GM12878 (cell line): ENCODE results near the gene HEATR3. TPM values are rescaled to one million over a fixed set of nuclear protein-coding genes. Genes with fewer than 3 reads are reported as not detected.

Source experiments
- CBX3 ChIP-seq: fragments of 200-600 bp; sonication (generic); IDR thresholded peaks from 2 replicates; pipeline ENCODE4 v1.6.1; 2016; ENCODE audit warnings: low read depth, borderline replicate concordance
- ESRRA ChIP-seq: IDR thresholded peaks from 2 replicates; pipeline ENCODE4 v1.6.1; 2012; ENCODE audit warnings: mild to moderate bottlenecking, low read length, improper control_type of control experiment
- GABPA ChIP-seq: IDR thresholded peaks from 2 replicates; pipeline ENCODE4 v1.6.1; 2014; ENCODE audit warnings: antibody characterized with exemption, low read depth, mild to moderate bottlenecking, inconsistent platforms
- JUND ChIP-seq: IDR thresholded peaks from 2 replicates; pipeline ENCODE4 v1.6.1; 2012; ENCODE audit warnings: low read depth, mild to moderate bottlenecking, low read length, improper control_type of control experiment, moderate library complexity
- NFXL1 ChIP-seq: fragments of 450-650 bp; IDR thresholded peaks from 2 replicates; pipeline ENCODE4 v1.6.1; 2017; ENCODE audit warnings: antibody characterized with exemption, mild to moderate bottlenecking, borderline replicate concordance
- RAD21 ChIP-seq: IDR thresholded peaks from 2 replicates; pipeline ENCODE4 v1.6.1; 2011; ENCODE audit warnings: mild to moderate bottlenecking, low read depth, low read length, moderate library complexity; ENCODE audit not compliant: insufficient read depth
- RELA ChIP-seq: fragments of 450-650 bp; IDR thresholded peaks from 2 replicates; pipeline ENCODE4 v1.8.0; 2014; ENCODE audit warnings: borderline replicate concordance; ENCODE audit not compliant: partially characterized antibody
- SIN3A ChIP-seq: IDR thresholded peaks from 2 replicates; pipeline ENCODE4 v1.6.1; 2012; ENCODE audit warnings: low read depth, low read length, improper control_type of control experiment
- SMAD1 ChIP-seq: fragments of 450-650 bp; IDR thresholded peaks from 2 replicates; pipeline ENCODE4 v1.6.1; 2018; ENCODE audit warnings: mild to moderate bottlenecking, low read depth; ENCODE audit not compliant: partially characterized antibody
- SP1 ChIP-seq: IDR thresholded peaks from one replicate; pipeline ENCODE4 v1.6.1; 2011; ENCODE audit warnings: low read depth, low read length
- SUPT20H ChIP-seq: IDR thresholded peaks from 2 replicates; pipeline ENCODE4 v1.6.1; 2011; ENCODE audit warnings: low read depth, mild to moderate bottlenecking, low read length, moderate library complexity, borderline replicate concordance; ENCODE audit not compliant: control insufficient read depth
- TCF3 ChIP-seq: IDR thresholded peaks from 2 replicates; pipeline ENCODE4 v1.6.1; 2012; ENCODE audit warnings: low read depth, mild to moderate bottlenecking, low read length, borderline replicate concordance; ENCODE audit not compliant: insufficient read depth
- WRNIP1 ChIP-seq: IDR thresholded peaks from 2 replicates; pipeline ENCODE4 v1.6.1; 2011; ENCODE audit warnings: low read depth, low read length, improper control_type of control experiment, borderline replicate concordance
- polyA plus RNA-seq, 11 experiments: library from polyadenylated mRNA; depleted of rRNA in 4 of 11; unstranded in 6 of 11; stranded (reverse) in 5 of 11; fragments of >200 nt; fragmentation: Nextera tagmentation in 4 of 11; fragmentation: Illumina TruSeq in 1 of 11; extraction: Ambion mirVana in 4 of 11; extraction: Trizol in 1 of 11; gene quantifications; 1 replicate in 1 of 11; 2 replicates in 10 of 11; pipeline versions ENCODE4 v1.2.1 to v1.2.3, GENCODE V29; 2011 to 2016; ENCODE audit warnings: inconsistent platforms in 2 of 11, missing spikeins in 2 of 11, low read depth in 1 of 11
- total RNA-seq, 4 experiments: library from RNA; depleted of rRNA in 3 of 4; stranded (reverse); fragments of >200 nt in 3 of 4; fragmentation: Illumina TruSeq in 1 of 4; extraction: Trizol in 1 of 4; gene quantifications; 2 replicates each; pipeline versions ENCODE4 v1.2.1 to v1.2.3, GENCODE V29; 2013 to 2021
- TF ChIP-seq, protein P1 (sequence below): fragments of 450-650 bp; IDR thresholded peaks from 2 replicates; pipeline ENCODE4 v1.6.1; 2018; ENCODE audit warnings: mild to moderate bottlenecking, low read depth, moderate library complexity; ENCODE audit not compliant: partially characterized antibody
- TF ChIP-seq, protein P2 (sequence below): IDR thresholded peaks from 2 replicates; pipeline ENCODE4 v1.6.1; 2011; ENCODE audit warnings: borderline replicate concordance, low read depth, mild to moderate bottlenecking, moderate library complexity, low read length; ENCODE audit not compliant: insufficient read depth, poor library complexity, severe bottlenecking
- TF ChIP-seq, protein P3 (sequence below): fragments of 450-650 bp; IDR thresholded peaks from 2 replicates; pipeline ENCODE4 v1.6.1; 2017; ENCODE audit warnings: mild to moderate bottlenecking, low read depth, inconsistent platforms; ENCODE audit not compliant: poor library complexity, severe bottlenecking
- TF ChIP-seq, protein P4 (sequence below), 3 experiments: IDR thresholded peaks in 2 of 3; conservative IDR thresholded peaks in 1 of 3; 2 replicates each; pipeline ENCODE4 v1.5.1; 2011; ENCODE audit warnings: low read depth in 3 of 3, low read length in 3 of 3, mild to moderate bottlenecking in 3 of 3, control low read depth in 2 of 3, moderate library complexity in 2 of 3, inconsistent platforms in 1 of 3, mixed read lengths in 1 of 3; ENCODE audit not compliant: control insufficient read depth in 2 of 3, insufficient read depth in 1 of 3; ENCODE audit errors: extremely low read depth in 1 of 3
- TF ChIP-seq, protein P5 (sequence below): fragments of 450-650 bp; formaldehyde crosslinking; IDR thresholded peaks from 2 replicates; pipeline ENCODE4 v1.4.0; 2022; ENCODE audit warnings: mild to moderate bottlenecking, moderate library complexity

HEATR3 gene
- total and polyA plus RNA-seq, 10 of the 15 experiments (the other 5 are each of a cell fraction or from before 2014, with no cell fraction given) = 1.5 to 30.0 (median 17.7) TPM

DNA sequence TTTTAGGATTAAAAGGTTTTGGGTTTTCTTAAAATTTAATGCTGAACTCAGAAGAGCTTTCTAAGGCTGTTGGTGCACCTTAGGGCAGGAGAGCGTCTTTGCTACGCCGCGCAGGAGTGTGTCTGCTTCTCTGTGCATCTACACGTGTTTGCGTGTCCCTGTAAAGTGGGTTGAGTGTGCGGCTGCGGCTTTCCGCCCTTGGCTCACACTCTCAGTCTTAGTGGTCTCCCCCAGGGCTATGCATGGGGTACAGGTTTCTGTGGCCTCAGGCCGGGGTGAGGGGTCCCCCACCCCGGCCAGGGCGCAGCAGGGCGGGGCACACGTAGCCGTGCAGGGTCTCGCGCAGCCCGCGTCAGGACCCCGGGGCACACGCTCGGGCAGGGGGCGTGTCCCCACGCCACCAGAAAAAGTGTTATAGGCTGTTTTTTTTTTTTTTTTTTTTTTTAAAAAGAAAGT is 86.6 kb downstream of the HEATR3 start (continued):
- TF ChIP-seq GABPA = no peak
- peak; percentile 16; the same call in 1 of the 2 replicates for TF ChIP-seq RAD21
- no peak for TF ChIP-seq CBX3
- TF ChIP-seq SMAD1 = no peak
- peak; percentile 59 for TF ChIP-seq RELA
- TF ChIP-seq, protein P1, sequence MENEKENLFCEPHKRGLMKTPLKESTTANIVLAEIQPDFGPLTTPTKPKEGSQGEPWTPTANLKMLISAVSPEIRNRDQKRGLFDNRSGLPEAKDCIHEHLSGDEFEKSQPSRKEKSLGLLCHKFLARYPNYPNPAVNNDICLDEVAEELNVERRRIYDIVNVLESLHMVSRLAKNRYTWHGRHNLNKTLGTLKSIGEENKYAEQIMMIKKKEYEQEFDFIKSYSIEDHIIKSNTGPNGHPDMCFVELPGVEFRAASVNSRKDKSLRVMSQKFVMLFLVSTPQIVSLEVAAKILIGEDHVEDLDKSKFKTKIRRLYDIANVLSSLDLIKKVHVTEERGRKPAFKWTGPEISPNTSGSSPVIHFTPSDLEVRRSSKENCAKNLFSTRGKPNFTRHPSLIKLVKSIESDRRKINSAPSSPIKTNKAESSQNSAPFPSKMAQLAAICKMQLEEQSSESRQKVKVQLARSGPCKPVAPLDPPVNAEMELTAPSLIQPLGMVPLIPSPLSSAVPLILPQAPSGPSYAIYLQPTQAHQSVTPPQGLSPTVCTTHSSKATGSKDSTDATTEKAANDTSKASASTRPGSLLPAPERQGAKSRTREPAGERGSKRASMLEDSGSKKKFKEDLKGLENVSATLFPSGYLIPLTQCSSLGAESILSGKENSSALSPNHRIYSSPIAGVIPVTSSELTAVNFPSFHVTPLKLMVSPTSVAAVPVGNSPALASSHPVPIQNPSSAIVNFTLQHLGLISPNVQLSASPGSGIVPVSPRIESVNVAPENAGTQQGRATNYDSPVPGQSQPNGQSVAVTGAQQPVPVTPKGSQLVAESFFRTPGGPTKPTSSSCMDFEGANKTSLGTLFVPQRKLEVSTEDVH = no peak
- TF ChIP-seq, protein P2, sequence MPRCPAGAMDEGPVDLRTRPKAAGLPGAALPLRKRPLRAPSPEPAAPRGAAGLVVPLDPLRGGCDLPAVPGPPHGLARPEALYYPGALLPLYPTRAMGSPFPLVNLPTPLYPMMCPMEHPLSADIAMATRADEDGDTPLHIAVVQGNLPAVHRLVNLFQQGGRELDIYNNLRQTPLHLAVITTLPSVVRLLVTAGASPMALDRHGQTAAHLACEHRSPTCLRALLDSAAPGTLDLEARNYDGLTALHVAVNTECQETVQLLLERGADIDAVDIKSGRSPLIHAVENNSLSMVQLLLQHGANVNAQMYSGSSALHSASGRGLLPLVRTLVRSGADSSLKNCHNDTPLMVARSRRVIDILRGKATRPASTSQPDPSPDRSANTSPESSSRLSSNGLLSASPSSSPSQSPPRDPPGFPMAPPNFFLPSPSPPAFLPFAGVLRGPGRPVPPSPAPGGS = peak; percentile 87
- TF ChIP-seq, protein P3, sequence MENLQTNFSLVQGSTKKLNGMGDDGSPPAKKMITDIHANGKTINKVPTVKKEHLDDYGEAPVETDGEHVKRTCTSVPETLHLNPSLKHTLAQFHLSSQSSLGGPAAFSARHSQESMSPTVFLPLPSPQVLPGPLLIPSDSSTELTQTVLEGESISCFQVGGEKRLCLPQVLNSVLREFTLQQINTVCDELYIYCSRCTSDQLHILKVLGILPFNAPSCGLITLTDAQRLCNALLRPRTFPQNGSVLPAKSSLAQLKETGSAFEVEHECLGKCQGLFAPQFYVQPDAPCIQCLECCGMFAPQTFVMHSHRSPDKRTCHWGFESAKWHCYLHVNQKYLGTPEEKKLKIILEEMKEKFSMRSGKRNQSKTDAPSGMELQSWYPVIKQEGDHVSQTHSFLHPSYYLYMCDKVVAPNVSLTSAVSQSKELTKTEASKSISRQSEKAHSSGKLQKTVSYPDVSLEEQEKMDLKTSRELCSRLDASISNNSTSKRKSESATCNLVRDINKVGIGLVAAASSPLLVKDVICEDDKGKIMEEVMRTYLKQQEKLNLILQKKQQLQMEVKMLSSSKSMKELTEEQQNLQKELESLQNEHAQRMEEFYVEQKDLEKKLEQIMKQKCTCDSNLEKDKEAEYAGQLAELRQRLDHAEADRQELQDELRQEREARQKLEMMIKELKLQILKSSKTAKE = no peak
- no peak for TF ChIP-seq SIN3A
- TF ChIP-seq, protein P4, sequence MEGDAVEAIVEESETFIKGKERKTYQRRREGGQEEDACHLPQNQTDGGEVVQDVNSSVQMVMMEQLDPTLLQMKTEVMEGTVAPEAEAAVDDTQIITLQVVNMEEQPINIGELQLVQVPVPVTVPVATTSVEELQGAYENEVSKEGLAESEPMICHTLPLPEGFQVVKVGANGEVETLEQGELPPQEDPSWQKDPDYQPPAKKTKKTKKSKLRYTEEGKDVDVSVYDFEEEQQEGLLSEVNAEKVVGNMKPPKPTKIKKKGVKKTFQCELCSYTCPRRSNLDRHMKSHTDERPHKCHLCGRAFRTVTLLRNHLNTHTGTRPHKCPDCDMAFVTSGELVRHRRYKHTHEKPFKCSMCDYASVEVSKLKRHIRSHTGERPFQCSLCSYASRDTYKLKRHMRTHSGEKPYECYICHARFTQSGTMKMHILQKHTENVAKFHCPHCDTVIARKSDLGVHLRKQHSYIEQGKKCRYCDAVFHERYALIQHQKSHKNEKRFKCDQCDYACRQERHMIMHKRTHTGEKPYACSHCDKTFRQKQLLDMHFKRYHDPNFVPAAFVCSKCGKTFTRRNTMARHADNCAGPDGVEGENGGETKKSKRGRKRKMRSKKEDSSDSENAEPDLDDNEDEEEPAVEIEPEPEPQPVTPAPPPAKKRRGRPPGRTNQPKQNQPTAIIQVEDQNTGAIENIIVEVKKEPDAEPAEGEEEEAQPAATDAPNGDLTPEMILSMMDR (IDR thresholded peaks at IDR 0.05 in 2 of 3, conservative IDR thresholded peaks at IDR 0.05 in 1 of 3; ENCODE audit: control insufficient read depth in 2 of 3, extremely low read depth in 1 of 3, insufficient read depth in 1 of 3, low read depth in 3 of 3, low read length in 3 of 3) = no peak
- TF ChIP-seq, protein P5, sequence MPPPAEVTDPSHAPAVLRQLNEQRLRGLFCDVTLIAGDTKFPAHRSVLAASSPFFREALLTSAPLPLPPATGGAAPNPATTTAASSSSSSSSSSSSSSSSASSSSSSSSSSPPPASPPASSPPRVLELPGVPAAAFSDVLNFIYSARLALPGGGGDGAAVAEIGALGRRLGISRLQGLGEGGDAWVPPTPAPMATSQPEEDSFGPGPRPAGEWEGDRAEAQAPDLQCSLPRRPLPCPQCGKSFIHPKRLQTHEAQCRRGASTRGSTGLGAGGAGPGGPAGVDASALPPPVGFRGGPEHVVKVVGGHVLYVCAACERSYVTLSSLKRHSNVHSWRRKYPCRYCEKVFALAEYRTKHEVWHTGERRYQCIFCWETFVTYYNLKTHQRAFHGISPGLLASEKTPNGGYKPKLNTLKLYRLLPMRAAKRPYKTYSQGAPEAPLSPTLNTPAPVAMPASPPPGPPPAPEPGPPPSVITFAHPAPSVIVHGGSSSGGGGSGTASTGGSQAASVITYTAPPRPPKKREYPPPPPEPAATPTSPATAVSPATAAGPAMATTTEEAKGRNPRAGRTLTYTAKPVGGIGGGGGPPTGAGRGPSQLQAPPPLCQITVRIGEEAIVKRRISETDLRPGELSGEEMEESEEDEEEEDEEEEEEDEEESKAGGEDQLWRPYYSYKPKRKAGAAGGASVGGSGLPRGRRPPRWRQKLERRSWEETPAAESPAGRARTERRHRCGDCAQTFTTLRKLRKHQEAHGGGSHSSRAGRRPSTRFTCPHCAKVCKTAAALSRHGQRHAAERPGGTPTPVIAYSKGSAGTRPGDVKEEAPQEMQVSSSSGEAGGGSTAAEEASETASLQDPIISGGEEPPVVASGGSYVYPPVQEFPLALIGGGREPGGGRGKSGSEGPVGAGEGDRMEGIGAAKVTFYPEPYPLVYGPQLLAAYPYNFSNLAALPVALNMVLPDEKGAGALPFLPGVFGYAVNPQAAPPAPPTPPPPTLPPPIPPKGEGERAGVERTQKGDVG (CRISPR knock-in tag) = no peak
- no peak for TF ChIP-seq WRNIP1
- peak; percentile 11; the same call in 1 of the 2 replicates for TF ChIP-seq JUND
- TF ChIP-seq NFXL1 = no peak
- peak; percentile 64 for TF ChIP-seq SP1
- TF ChIP-seq TCF3 = peak; percentile 57; the same call in 1 of the 2 replicates
- no peak for TF ChIP-seq ESRRA
- TF ChIP-seq SUPT20H = no peak
